Keratinocyte (primary cell): ENCODE results near the gene CCT7. TPM values are rescaled to one million over a fixed set of nuclear protein-coding genes. Genes with fewer than 3 reads are reported as not detected.

ENCODE experiments used
- DNase-seq: peaks from one replicate; pipeline ENCODE4 v3.0.0-alpha.2; 2011; ENCODE audit warnings: low read depth, missing footprints, low spot score
- FAIRE-seq: peaks from 2 replicates; lab custom pipeline; 2011; peaks lifted over from hg19 to GRCh38; lab: Jason Lieb, UNC
- H2AFZ ChIP-seq: 2 replicates; pipeline ENCODE4 v1.6.0; 2012; ENCODE audit warnings: low read length, control low read depth, inconsistent platforms; ENCODE audit not compliant: control insufficient read depth
- H3K27ac ChIP-seq: 2 replicates; pipeline ENCODE4 v1.5.1; 2011; ENCODE audit warnings: low read length; ENCODE audit not compliant: control insufficient read depth, insufficient read depth
- H3K27me3 ChIP-seq: 3 replicates; pipeline ENCODE4 v1.6.0; 2011; ENCODE audit warnings: low read length; ENCODE audit not compliant: control insufficient read depth, insufficient read depth; ENCODE audit errors: extremely low read depth
- H3K36me3 ChIP-seq, 2 experiments: 2 replicates in 1 of 2; 3 replicates in 1 of 2; pipeline ENCODE4 v1.5.1; 2011; ENCODE audit warnings: low read length in 2 of 2, mild to moderate bottlenecking in 1 of 2; ENCODE audit not compliant: control insufficient read depth in 2 of 2, insufficient read depth in 2 of 2; ENCODE audit errors: extremely low read depth in 1 of 2
- H3K4me1 ChIP-seq: 3 replicates; pipeline ENCODE4 v1.5.1; 2011; ENCODE audit warnings: low read length; ENCODE audit not compliant: control insufficient read depth, insufficient read depth; ENCODE audit errors: extremely low read depth
- H3K4me2 ChIP-seq: 3 replicates; pipeline ENCODE4 v1.6.0; 2011; ENCODE audit warnings: low read depth, low read length; ENCODE audit not compliant: control insufficient read depth, insufficient read depth; ENCODE audit errors: extremely low read depth
- H3K4me3 ChIP-seq, 3 experiments: fragments of 200-600 bp in 1 of 3; sonication (generic) in 1 of 3; 2 replicates in 2 of 3; 3 replicates in 1 of 3; pipeline ENCODE4 v1.5.1; 2011 to 2016; ENCODE audit warnings: low read length in 3 of 3, mild to moderate bottlenecking in 3 of 3, control low read depth in 2 of 3, inconsistent platforms in 1 of 3, low read depth in 1 of 3, mixed read lengths in 1 of 3, mixed run types in 1 of 3, moderate library complexity in 1 of 3; ENCODE audit not compliant: control insufficient read depth in 2 of 3, insufficient read depth in 2 of 3; ENCODE audit errors: extremely low read depth in 1 of 3
- H3K79me2 ChIP-seq: 2 replicates; pipeline ENCODE4 v1.6.0; 2012; ENCODE audit warnings: low read length; ENCODE audit not compliant: control insufficient read depth, insufficient read depth
- H3K9ac ChIP-seq: 3 replicates; pipeline ENCODE4 v1.6.0; 2011; ENCODE audit warnings: low read length; ENCODE audit not compliant: control insufficient read depth, insufficient read depth; ENCODE audit errors: extremely low read depth
- H3K9me1 ChIP-seq: 3 replicates; pipeline ENCODE4 v1.6.0; 2011; ENCODE audit warnings: low read length; ENCODE audit not compliant: control insufficient read depth, insufficient read depth; ENCODE audit errors: extremely low read depth
- H3K9me3 ChIP-seq: 2 replicates; pipeline ENCODE4 v1.5.1; 2012; ENCODE audit warnings: low read depth, low read length; ENCODE audit not compliant: control insufficient read depth
- H4K20me1 ChIP-seq: 3 replicates; pipeline ENCODE4 v1.6.0; 2011; ENCODE audit warnings: low read length; ENCODE audit not compliant: control insufficient read depth, insufficient read depth; ENCODE audit errors: extremely low read depth
- CTCF ChIP-seq, 3 experiments: IDR thresholded peaks in 1 of 3; conservative IDR thresholded peaks in 1 of 3; optimal IDR thresholded peaks in 1 of 3; 2 replicates in 2 of 3; 3 replicates in 1 of 3; pipeline versions ENCODE3 to v1.5.1; 2011; ENCODE audit warnings: low read length in 3 of 3, mild to moderate bottlenecking in 3 of 3, moderate library complexity in 2 of 3, control low read depth in 1 of 3, inconsistent platforms in 1 of 3; ENCODE audit not compliant: insufficient read depth in 2 of 3; ENCODE audit errors: extremely low read depth in 1 of 3
- EZH2 ChIP-seq: IDR thresholded peaks from one replicate; pipeline ENCODE4 v1.6.1; 2012; ENCODE audit warnings: inconsistent platforms, mild to moderate bottlenecking, low read length, moderate library complexity
- dilution Hi-C: fragments of 300-500 bp; cut with MboI; formaldehyde crosslinking; loops from one replicate; pipeline ENCODE4 v1.7.0; 2020; ENCODE audit warnings: low sequenced_read_pairs; ENCODE audit not compliant: extremely low pct_ligation_motif_present
- polyA plus RNA-seq, 5 experiments: library from polyadenylated mRNA; depleted of rRNA in 3 of 5; stranded (reverse) in 3 of 5; stranded (forward) in 1 of 5; unstranded in 1 of 5; fragments of >200 nt; gene quantifications; 1 replicate in 1 of 5; 2 replicates in 3 of 5; 3 replicates in 1 of 5; pipeline versions ENCODE4 v1.2.1 to v1.2.3, GENCODE V29; 2011 to 2012; ENCODE audit warnings: missing spikeins in 2 of 5, low read depth in 1 of 5, low replicate concordance in 1 of 5

Gene CCT7
- polyA plus RNA-seq, 1 donor (not counting 4 experiments of a cell fraction or from before 2014, with no cell fraction given), result 357 TPM

GRCh38 chr2:73217160-73217559 lies 16.9 kb upstream of the CCT7 start:
- H3K27me3 ChIP-seq, result no peaks in the 10 kb centered on the region
- H3K4me2 ChIP-seq, result no peak overlapping the region
- no peak overlapping the region for H3K9ac ChIP-seq
- H3K4me1 ChIP-seq, result peaks cover 18% of the 10 kb centered on the region
- FAIRE-seq (no peak), DNase-seq (no peak)
- H3K79me2 ChIP-seq, result peaks cover 39% of the 10 kb centered on the region
- TF ChIP-seq CTCF (optimal IDR thresholded peaks at IDR 0.05 in 1 of 3, IDR thresholded peaks at IDR 0.05 in 1 of 3, conservative IDR thresholded peaks at IDR 0.05 in 1 of 3; ENCODE audit: extremely low read depth in 1 of 3, insufficient read depth in 2 of 3, low read length in 3 of 3) (no peak), EZH2 (no peak)
- peaks cover 2% of the 10 kb centered on the region for H3K9me1 ChIP-seq
- dilution Hi-C loops, result no loop called here
- H3K4me3 ChIP-seq, result no peak overlapping the region
- H3K36me3 ChIP-seq, result peaks cover 11 to 20% of the 10 kb centered on the region in 2 experiments
- no peaks in the 10 kb centered on the region for H3K9me3 ChIP-seq
- H2AFZ ChIP-seq, result no peak overlapping the region
- no peak overlapping the region for H3K27ac ChIP-seq
- no peaks in the 10 kb centered on the region for H4K20me1 ChIP-seq

DNA sequence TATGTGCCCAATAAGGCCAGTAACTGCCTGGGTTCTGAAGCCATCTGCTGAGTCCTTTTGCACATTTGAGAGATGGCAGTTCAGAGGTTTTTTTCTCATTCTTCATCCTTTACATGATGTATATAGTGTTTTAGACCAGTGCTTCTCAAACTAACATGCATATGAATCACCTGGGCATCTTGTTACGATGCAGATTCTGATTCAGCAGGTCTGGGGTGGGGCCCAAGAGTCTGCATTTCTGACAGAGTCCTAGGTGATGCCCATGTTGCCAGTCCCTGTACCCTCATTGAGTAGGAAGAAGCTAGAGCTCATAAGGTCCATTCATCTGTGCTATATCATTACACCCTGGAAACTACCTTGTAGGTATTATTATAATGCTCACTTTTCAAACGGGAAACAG lies 16.3 kb upstream of the CCT7 start:
- dilution Hi-C loops, result no loop called here
- H3K9me1 ChIP-seq, result peaks cover 2% of the 10 kb centered on the region
- H3K36me3 ChIP-seq, result peaks cover 18 to 23% of the 10 kb centered on the region in 2 experiments
- no peak for DNase-seq
- H3K9me3 ChIP-seq, result no peaks in the 10 kb centered on the region
- peaks cover 39% of the 10 kb centered on the region for H3K79me2 ChIP-seq
- no peak overlapping the region for H3K4me2 ChIP-seq
- no peak overlapping the region for H2AFZ ChIP-seq
- H3K27ac ChIP-seq, result no peak overlapping the region
- H3K27me3 ChIP-seq, result no peaks in the 10 kb centered on the region
- peaks cover 18% of the 10 kb centered on the region for H3K4me1 ChIP-seq
- H3K4me3 ChIP-seq, result no peak overlapping the region
- no peaks in the 10 kb centered on the region for H4K20me1 ChIP-seq
- H3K9ac ChIP-seq, result no peak overlapping the region
- TF ChIP-seq EZH2 (no peak), CTCF (optimal IDR thresholded peaks at IDR 0.05 in 1 of 3, IDR thresholded peaks at IDR 0.05 in 1 of 3, conservative IDR thresholded peaks at IDR 0.05 in 1 of 3; ENCODE audit: extremely low read depth in 1 of 3, insufficient read depth in 2 of 3, low read length in 3 of 3) (no peak)
- no peak for FAIRE-seq
